Loucy (cell line): ENCODE measurements around the gene ZFR.

ENCODE experiments used
- CTCF ChIP-seq: fragments of 200-600 bp; sonication (generic); conservative IDR thresholded peaks from 2 replicates; pipeline ENCODE4 v1.5.1; 2014; ENCODE audit warnings: mild to moderate bottlenecking, antibody characterized with exemption, low read length
- EZH2phosphoT487 ChIP-seq: fragments of 200-600 bp; IDR thresholded peaks from 2 replicates; pipeline ENCODE4 v1.6.1; 2018; ENCODE audit warnings: antibody characterized with exemption, mild to moderate bottlenecking, moderate library complexity, borderline replicate concordance

- TF ChIP-seq CTCF (no peak), EZH2phosphoT487 (no peak)
Measured at GRCh38 chr5:32445831-32446614, 1.5 kb upstream of the ZFR start.
